Measurements from ENCODE around the gene LYPD6.

- no peak for TF ChIP-seq CTCF (IDR thresholded peaks at IDR 0.05; ENCODE audit: low read length)
- TF ChIP-seq EZH2 (optimal IDR thresholded peaks at IDR 0.05; ENCODE audit: low read depth, low read length) = no peak
- no peak for TF ChIP-seq EZH2phosphoT487 (IDR thresholded peaks at IDR 0.05; ENCODE audit: low read length)
Measured at GRCh38 chr2:149315461-149315860, 14.9 kb upstream of the LYPD6 start.

Data from MM.1S (cell line).